Activated T-cell treated with anti-CD3 and anti-CD28 coated beads, Interleukin-2, amount 50 U/mL, for 4 hours (primary cell): ENCODE measurements around the gene UFD1. TPM values are rescaled to one million over a fixed set of nuclear protein-coding genes. Genes with fewer than 3 reads are reported as not detected.

Source experiments
- ATAC-seq, 2 donors: fragments of 200-7000 bp; cut with Tn5 transposase; one replicate each; pipeline ENCODE4 v1.10.0; 2021
- DNase-seq: peaks from one replicate; pipeline ENCODE4 v3.0.0-alpha.2; 2020
- H3K27me3 Mint-ChIP-seq: one replicate; pipeline ENCODE4 v1.8.0; 2021; ENCODE audit warnings: low read depth, mixed read lengths
- H3K36me3 Mint-ChIP-seq: one replicate; pipeline ENCODE4 v1.8.0; 2022; ENCODE audit warnings: mixed read lengths; ENCODE audit not compliant: insufficient read depth
- H3K4me1 Mint-ChIP-seq: one replicate; pipeline ENCODE4 v1.8.0; 2021; ENCODE audit warnings: low read depth, mixed read lengths
- H3K4me3 Mint-ChIP-seq: one replicate; pipeline ENCODE4 v1.8.0; 2021; ENCODE audit warnings: mild to moderate bottlenecking, moderate library complexity, mixed read lengths
- H3K9me3 Mint-ChIP-seq: one replicate; pipeline ENCODE4 v1.8.0; 2021; ENCODE audit warnings: mixed read lengths
- total RNA-seq, 3 donors: library from RNA; stranded (reverse); gene quantifications; one replicate each; pipeline ENCODE4 v1.2.1, GENCODE V29; 2021

UFD1 gene
- total RNA-seq, 3 donors from 2014 or later, result 107 TPM

DNA sequence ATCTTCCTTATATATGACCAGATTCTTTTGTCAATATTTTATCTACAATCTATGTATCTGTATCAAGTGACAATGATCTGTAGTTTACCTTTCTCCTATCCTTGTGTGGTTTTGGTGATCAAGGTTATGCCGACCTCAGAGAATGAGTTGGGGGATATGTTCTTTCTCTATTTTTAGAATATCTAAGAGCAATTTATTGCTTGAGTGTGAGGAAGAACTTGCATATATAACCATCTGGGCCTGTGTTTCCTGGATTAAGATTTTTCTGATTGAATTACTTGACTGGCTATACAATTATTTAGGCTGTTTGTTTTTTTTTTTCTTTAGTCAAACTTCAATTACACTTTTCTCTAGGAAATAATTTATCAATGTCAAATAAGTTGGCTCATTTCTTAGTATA is 17.5 kb downstream of the UFD1 start:
- DNase-seq (no peak), ATAC-seq (no peak)
- no peaks in the 10 kb centered on the region for H3K9me3 Mint-ChIP-seq
- H3K36me3 Mint-ChIP-seq, result peaks cover 30% of the 10 kb centered on the region
- no peaks in the 10 kb centered on the region for H3K27me3 Mint-ChIP-seq
- no peak overlapping the region for H3K4me3 Mint-ChIP-seq
- H3K4me1 Mint-ChIP-seq, result no peaks in the 10 kb centered on the region

GRCh38 chr22:19460036-19460435 is 19.0 kb downstream of the UFD1 start:
- Mint-ChIP-seq H3K4me1 (no peaks in the 10 kb centered on the region), H3K36me3 (peaks cover 34% of the 10 kb centered on the region), H3K4me3 (no peak overlapping the region), H3K9me3 (no peaks in the 10 kb centered on the region), H3K27me3 (no peaks in the 10 kb centered on the region)
- no peak for ATAC-seq
- DNase-seq, result no peak

DNA sequence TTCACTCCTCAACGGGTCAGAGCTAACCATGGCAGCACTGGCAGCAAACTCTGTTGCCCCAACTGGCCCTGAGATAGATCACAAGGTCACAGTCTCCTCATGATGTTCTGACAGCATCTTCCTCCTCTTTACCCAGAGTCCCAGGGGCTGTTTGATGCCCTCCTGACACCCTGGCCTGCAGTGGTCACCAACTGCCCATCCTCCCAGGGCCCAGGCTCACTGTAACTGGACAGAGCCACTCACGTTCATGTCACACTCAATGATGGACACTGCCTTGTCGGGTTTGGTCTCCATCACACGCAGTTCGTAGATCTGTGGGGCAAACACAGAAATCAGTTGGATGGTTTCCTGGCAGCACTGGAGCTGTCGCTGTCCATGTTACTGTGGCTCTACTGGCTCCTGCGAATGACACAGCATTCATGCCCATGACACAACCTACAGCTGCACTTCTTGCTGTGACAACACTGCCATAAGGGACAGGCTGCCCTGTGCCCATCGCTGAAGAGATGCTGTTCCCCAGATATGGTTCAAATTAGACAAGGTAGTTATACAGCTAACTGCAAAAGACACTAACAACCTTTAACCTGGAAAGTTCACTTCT is 21.1 kb downstream of the UFD1 start:
- H3K4me1 Mint-ChIP-seq, result peaks cover 3% of the 10 kb centered on the region
- DNase-seq, result no peak
- no peaks in the 10 kb centered on the region for H3K27me3 Mint-ChIP-seq
- ATAC-seq, result no peak
- H3K9me3 Mint-ChIP-seq, result no peaks in the 10 kb centered on the region
- H3K36me3 Mint-ChIP-seq, result peaks cover 35% of the 10 kb centered on the region
- no peak overlapping the region for H3K4me3 Mint-ChIP-seq

DNA sequence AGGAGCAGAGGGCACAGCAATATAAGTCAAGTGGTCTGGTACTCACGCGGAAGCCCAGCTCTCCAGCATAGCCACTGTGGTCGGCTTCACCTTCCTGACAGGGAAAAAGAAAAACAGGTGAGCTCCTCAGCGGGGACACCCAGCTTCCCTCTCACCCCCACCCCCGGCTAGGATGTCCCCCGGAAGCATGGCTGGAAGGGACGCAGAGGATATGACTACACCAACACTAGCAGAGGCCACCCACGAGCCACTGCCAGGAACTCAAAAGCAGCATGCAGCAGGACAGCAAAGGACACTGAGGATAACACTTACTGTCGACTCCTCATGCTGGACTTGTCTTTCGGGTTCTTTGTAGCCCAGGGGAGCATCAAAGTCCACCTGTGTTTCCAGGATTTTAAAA is 22.5 kb downstream of the UFD1 start:
- Mint-ChIP-seq H3K4me1 (peaks cover 3% of the 10 kb centered on the region), H3K36me3 (peaks cover 38% of the 10 kb centered on the region), H3K9me3 (no peaks in the 10 kb centered on the region), H3K27me3 (no peaks in the 10 kb centered on the region), H3K4me3 (no peak overlapping the region)
- DNase-seq (no peak), ATAC-seq (no peak)

DNA sequence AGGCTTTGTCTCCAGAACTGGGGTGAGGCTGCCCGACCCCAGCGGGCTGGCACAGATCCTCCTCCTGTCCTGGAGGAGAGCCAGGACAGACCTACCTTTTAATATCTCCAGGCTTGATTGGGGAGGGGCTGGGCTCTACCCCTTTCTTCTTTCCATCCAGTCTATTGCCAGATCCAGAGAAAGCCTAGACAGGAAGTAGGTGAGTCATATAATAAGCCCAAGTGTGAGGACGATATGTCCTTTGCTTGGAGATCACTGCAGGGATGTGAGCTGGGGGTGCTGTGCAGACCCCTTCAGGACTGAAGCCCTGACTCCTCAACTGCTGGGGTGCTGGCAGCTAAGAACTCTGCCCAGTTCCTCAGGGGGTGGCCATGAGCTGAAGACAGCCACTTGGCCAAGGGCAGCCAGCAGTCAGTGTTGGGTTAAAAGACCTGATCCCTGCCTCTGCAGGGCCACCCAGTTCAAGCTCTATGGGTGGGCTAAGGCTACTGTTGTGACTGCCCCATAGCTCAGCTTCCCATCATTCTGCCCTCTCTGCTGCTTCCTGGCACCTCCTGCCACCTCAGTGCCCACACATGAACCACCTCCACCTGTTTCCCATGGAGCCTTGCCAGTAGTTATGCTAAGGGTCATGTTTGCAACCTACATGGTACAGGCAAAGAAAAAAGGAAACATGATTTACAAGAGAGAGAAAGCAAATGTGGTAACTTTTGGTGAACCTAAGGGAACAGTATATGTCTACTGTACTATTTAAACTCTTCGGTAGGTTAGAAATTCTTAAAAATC is 23.2 kb downstream of the UFD1 start:
- H3K36me3 Mint-ChIP-seq, result peaks cover 38% of the 10 kb centered on the region

GRCh38 chr22:19455033-19455432 is 24.0 kb downstream of the UFD1 start:
- no peaks in the 10 kb centered on the region for H3K9me3 Mint-ChIP-seq
- peaks cover 3% of the 10 kb centered on the region for H3K4me1 Mint-ChIP-seq
- DNase-seq (no peak), ATAC-seq (no peak)
- H3K4me3 Mint-ChIP-seq, result no peak overlapping the region
- H3K27me3 Mint-ChIP-seq, result no peaks in the 10 kb centered on the region
- peaks cover 38% of the 10 kb centered on the region for H3K36me3 Mint-ChIP-seq

More for the DNA sequence above, 23.2 kb downstream of the UFD1 start:
- Mint-ChIP-seq H3K4me1 (peaks cover 3% of the 10 kb centered on the region), H3K27me3 (no peaks in the 10 kb centered on the region), H3K9me3 (no peaks in the 10 kb centered on the region), H3K4me3 (no peak overlapping the region)
- ATAC-seq (peak in 1 of 2 donors; percentile 37), DNase-seq (no peak)

- H3K9me3 Mint-ChIP-seq, result no peaks in the 10 kb centered on the region
- H3K36me3 Mint-ChIP-seq, result peaks cover 38% of the 10 kb centered on the region
- H3K27me3 Mint-ChIP-seq, result no peaks in the 10 kb centered on the region
- no peak for DNase-seq
- no peak overlapping the region for H3K4me3 Mint-ChIP-seq
- ATAC-seq, result no peak
- H3K4me1 Mint-ChIP-seq, result peaks cover 7% of the 10 kb centered on the region
Observed at GRCh38 chr22:19454156-19454555, 24.8 kb downstream of the UFD1 start.

DNA sequence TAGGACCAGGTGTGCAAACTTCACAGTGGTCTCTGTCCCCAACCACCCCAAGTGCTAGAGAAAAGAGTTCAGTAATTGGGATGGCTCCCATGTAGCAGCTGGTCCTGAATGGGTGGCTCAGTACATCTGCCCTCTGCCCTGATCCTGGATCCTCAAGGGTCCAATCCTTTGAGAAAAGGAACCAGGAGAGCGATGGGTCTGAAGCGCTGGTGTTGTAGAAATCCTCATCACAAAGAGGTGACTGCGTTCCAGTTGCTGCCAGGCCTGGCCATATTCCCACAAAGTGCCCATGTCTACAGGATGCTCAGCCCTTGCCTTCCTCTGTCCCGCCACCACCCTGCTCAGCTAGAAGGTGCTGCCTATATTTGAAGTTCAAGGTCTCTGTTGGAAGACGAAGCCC is 25.3 kb downstream of the UFD1 start:
- ATAC-seq, result no peak
- H3K36me3 Mint-ChIP-seq, result peaks cover 38% of the 10 kb centered on the region
- no peak overlapping the region for H3K4me3 Mint-ChIP-seq

DNA sequence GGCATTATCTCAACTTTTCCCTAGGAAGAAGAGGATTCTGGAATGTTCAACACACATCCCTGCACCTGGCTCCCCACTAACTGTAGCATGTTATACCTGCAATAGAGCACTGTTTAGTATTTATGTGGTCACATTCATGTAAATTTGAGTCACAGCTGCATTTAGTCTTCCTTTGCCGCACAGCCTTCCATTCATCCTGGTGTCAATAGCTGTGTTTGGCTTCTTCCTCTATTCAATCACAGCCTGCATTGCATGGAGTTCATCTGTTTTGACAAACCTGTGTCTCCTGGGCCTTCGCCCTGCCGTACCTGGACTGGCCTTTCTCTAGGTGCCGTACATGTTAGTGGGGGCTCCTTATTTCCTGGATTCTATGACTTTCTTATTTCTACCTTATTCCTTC is 27.4 kb downstream of the UFD1 start:
- DNase-seq, result no peak
- H3K4me3 Mint-ChIP-seq, result no peak overlapping the region
- peaks cover 23% of the 10 kb centered on the region for H3K4me1 Mint-ChIP-seq
- H3K36me3 Mint-ChIP-seq, result peaks cover 34% of the 10 kb centered on the region
- no peak for ATAC-seq
- no peaks in the 10 kb centered on the region for H3K27me3 Mint-ChIP-seq
- H3K9me3 Mint-ChIP-seq, result no peaks in the 10 kb centered on the region

More for the DNA sequence above, 25.3 kb downstream of the UFD1 start:
- no peaks in the 10 kb centered on the region for H3K27me3 Mint-ChIP-seq
- DNase-seq, result no peak
- H3K9me3 Mint-ChIP-seq, result no peaks in the 10 kb centered on the region
- H3K4me1 Mint-ChIP-seq, result peaks cover 10% of the 10 kb centered on the region

GRCh38 chr22:19450363-19451175 is 28.4 kb downstream of the UFD1 start:
- H3K4me3 Mint-ChIP-seq, result no peak overlapping the region
- DNase-seq (no peak), ATAC-seq (no peak)
- peaks cover 28% of the 10 kb centered on the region for H3K4me1 Mint-ChIP-seq
- H3K27me3 Mint-ChIP-seq, result no peaks in the 10 kb centered on the region
- H3K9me3 Mint-ChIP-seq, result no peaks in the 10 kb centered on the region
- H3K36me3 Mint-ChIP-seq, result peaks cover 31% of the 10 kb centered on the region

GRCh38 chr22:19449422-19449767 is 29.6 kb downstream of the UFD1 start:
- no peak for DNase-seq
- peaks cover 36% of the 10 kb centered on the region for H3K4me1 Mint-ChIP-seq
- no peaks in the 10 kb centered on the region for H3K9me3 Mint-ChIP-seq
- ATAC-seq, result no peak
- no peak overlapping the region for H3K4me3 Mint-ChIP-seq
- no peaks in the 10 kb centered on the region for H3K27me3 Mint-ChIP-seq
- peaks cover 21% of the 10 kb centered on the region for H3K36me3 Mint-ChIP-seq

DNA sequence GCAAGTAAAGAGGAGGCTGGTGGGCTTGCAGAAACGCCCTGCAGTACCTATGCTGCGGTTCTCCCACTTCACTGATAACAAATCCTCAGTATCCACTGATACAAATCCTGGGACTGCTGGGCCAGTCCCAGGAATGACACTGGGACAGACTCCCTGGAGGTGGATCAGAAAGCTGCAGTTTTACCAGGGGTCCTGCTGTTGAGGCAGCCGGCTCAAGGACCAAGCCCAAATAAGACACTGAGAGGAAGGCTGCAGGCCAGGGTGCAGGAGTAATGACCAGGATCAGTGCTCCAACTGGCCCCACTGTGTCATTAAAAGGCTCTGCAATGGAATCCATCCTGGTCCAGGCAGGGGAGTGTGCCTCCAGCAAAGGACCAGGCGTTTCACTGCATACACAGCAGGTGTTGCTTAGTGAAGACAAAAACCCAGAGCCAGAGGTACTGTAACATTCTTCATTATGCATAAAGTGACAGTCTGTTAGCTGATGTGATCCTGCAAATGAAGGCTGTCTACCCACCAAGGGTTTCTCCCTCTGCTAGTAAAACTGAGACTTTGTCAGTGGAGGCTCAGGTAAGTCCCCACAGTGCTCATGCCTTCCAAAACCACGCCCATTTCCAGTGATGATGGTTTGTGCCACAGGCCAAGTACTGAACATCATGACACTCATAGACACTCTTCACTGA is 30.1 kb downstream of the UFD1 start:
- peak; percentile 25 to 27 for ATAC-seq
- Mint-ChIP-seq H3K27me3 (no peaks in the 10 kb centered on the region), H3K4me1 (peaks cover 37% of the 10 kb centered on the region), H3K9me3 (no peaks in the 10 kb centered on the region), H3K4me3 (peak overlapping the region; percentile 94), H3K36me3 (peaks cover 16% of the 10 kb centered on the region)
- no peak for DNase-seq

GRCh38 chr22:19448076-19448607 is 30.9 kb downstream of the UFD1 start:
- ATAC-seq (peak; percentile 3 to 11), DNase-seq (no peak)
- no peaks in the 10 kb centered on the region for H3K27me3 Mint-ChIP-seq
- H3K4me1 Mint-ChIP-seq, result peaks cover 37% of the 10 kb centered on the region
- H3K4me3 Mint-ChIP-seq, result peak overlapping the region; percentile 94
- no peaks in the 10 kb centered on the region for H3K9me3 Mint-ChIP-seq
- H3K36me3 Mint-ChIP-seq, result peaks cover 14% of the 10 kb centered on the region
